ENCODE data around the gene DIAPH1.

Gene DIAPH1

GRCh38 chr5:141496038-141496437, 122.8 kb downstream of the DIAPH1 start:
- no peak for DNase-seq

GRCh38 chr5:141495453-141495811, 123.4 kb downstream of the DIAPH1 start:
- no peak for DNase-seq

- no peak for DNase-seq
Measured at GRCh38 chr5:141494761-141495452, 123.9 kb downstream of the DIAPH1 start.

GRCh38 chr5:141493500-141494422, 125.0 kb downstream of the DIAPH1 start:
- no peak for DNase-seq

GRCh38 chr5:141492168-141492885, 126.5 kb downstream of the DIAPH1 start:
- DNase-seq, result no peak

GRCh38 chr5:141491323-141492167, 127.3 kb downstream of the DIAPH1 start:
- DNase-seq, result no peak

- DNase-seq, result no peak
Measured at GRCh38 chr5:141490771-141491170, 128.0 kb downstream of the DIAPH1 start.

GRCh38 chr5:141490271-141490670, 128.5 kb downstream of the DIAPH1 start:
- no peak for DNase-seq

GRCh38 chr5:141489841-141490240, 129.0 kb downstream of the DIAPH1 start:
- no peak for DNase-seq

GRCh38 chr5:141488591-141489561, 129.9 kb downstream of the DIAPH1 start, which contains the start of gene PCDHGC5:
TSS of gene PCDHGC5 (plus strand) at chr5:141489081. CDS start at chr5:141489241, 160 bp downstream.
- no peak for DNase-seq

- no peak for DNase-seq
Measured at GRCh38 chr5:141487131-141487530, 131.7 kb downstream of the DIAPH1 start.

- DNase-seq, result no peak
Measured at GRCh38 chr5:141486091-141486490, 132.7 kb downstream of the DIAPH1 start.

GRCh38 chr5:141485321-141486055, 133.3 kb downstream of the DIAPH1 start:
- no peak for DNase-seq

- no peak for DNase-seq
Measured at GRCh38 chr5:141484641-141485311, 134.0 kb downstream of the DIAPH1 start, which contains the start of gene PCDHGC4. TSS of gene PCDHGC4 (plus strand) at chr5:141485030. CDS start at chr5:141485174, 144 bp downstream.

- no peak for DNase-seq
Measured at GRCh38 chr5:141484310-141484640, 134.5 kb downstream of the DIAPH1 start.

- DNase-seq, result no peak
Measured at GRCh38 chr5:141483902-141484301, 134.9 kb downstream of the DIAPH1 start.

GRCh38 chr5:141479776-141480175, 139.0 kb downstream of the DIAPH1 start:
- DNase-seq, result no peak

- no peak for DNase-seq
Measured at GRCh38 chr5:141478321-141478945, 140.4 kb downstream of the DIAPH1 start.

GRCh38 chr5:141477815-141478214, 141.0 kb downstream of the DIAPH1 start:
- no peak for DNase-seq

Data from NCI-H1417 treated with DMSO at 0.1 percent for 48 hours (cell line).